Stimulated activated effector memory CD8-positive, alpha-beta T cell treated with anti-CD3 and anti-CD28 coated beads, Interleukin-12 subunit alpha, Interleukin-12 subunit beta, amount 100 ng/mL, for 72 hours (primary cell): ENCODE data around the gene LORICRIN.

Experiments
- ATAC-seq: fragments of 150-1000 bp; cut with Tn5 transposase; 2 replicates; pipeline ENCODE4 v1.10.0; 2021
- DNase-seq, 2 donors: peaks; one replicate each; pipeline ENCODE4 v3.0.0; 2021 to 2022; ENCODE audit warnings: low spot score in 2 of 2
- H3K27ac Mint-ChIP-seq: one replicate; pipeline ENCODE4 v1.8.0; 2022; ENCODE audit warnings: mild to moderate bottlenecking, mixed read lengths
- H3K36me3 Mint-ChIP-seq: one replicate; pipeline ENCODE4 v1.8.0; 2022; ENCODE audit warnings: mild to moderate bottlenecking, mixed read lengths
- H3K4me1 Mint-ChIP-seq: one replicate; pipeline ENCODE4 v1.8.0; 2022; ENCODE audit warnings: mixed read lengths
- H3K4me3 Mint-ChIP-seq: one replicate; pipeline ENCODE4 v1.8.0; 2022; ENCODE audit warnings: mild to moderate bottlenecking, mixed read lengths
- H3K9me3 Mint-ChIP-seq: one replicate; pipeline ENCODE4 v1.8.0; 2022; ENCODE audit warnings: mixed read lengths

The LORICRIN gene

DNA sequence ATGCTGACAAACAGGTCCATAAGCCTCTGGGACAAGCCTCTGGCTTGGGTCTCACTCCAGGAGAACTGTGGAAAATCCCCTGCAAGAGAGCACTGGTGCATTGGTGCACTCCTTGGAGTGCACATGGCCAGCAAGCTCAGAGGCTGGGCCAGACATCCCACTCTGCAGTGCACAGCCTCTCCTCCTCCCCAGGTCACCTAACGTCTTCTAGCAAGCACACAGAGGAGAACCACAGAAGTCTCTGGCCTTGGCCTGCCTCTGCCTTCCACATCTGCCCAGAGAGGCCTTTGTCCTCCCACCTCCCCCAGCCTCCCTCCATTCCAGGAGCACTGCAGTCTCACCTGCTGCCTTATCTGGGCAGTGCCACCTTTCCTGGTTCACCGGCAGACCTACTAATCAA, 49.1 kb downstream of the LORICRIN start:
- ATAC-seq (no peak), DNase-seq (no peak)
- H3K4me3 Mint-ChIP-seq, result no peak overlapping the region
- no peaks in the 10 kb centered on the region for H3K9me3 Mint-ChIP-seq
- no peak overlapping the region for H3K27ac Mint-ChIP-seq
- H3K4me1 Mint-ChIP-seq, result no peaks in the 10 kb centered on the region
- no peaks in the 10 kb centered on the region for H3K36me3 Mint-ChIP-seq

DNA sequence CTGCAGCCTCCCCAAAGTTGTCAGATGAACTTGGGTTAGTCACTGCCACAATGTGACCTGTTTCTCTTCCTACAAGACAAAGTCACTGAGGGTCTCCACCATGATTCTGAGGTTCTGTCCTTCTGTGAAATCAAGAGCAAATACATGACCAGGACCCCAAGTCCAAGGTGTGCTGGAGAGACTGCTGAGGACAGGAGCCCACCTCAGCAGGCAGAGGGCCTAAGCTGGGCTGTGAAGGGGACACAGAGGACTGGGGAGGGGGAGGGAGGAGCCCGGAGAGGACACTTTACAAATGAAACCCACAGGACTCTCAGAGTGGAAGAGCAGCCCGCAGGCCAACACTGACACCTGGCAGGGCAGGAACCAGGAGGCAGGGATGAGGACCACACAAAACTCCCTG, 50.0 kb downstream of the LORICRIN start:
- no peak overlapping the region for H3K27ac Mint-ChIP-seq
- no peaks in the 10 kb centered on the region for H3K36me3 Mint-ChIP-seq
- H3K9me3 Mint-ChIP-seq, result no peaks in the 10 kb centered on the region
- no peak for DNase-seq
- H3K4me1 Mint-ChIP-seq, result no peaks in the 10 kb centered on the region
- H3K4me3 Mint-ChIP-seq, result no peak overlapping the region
- ATAC-seq, result no peak

DNA sequence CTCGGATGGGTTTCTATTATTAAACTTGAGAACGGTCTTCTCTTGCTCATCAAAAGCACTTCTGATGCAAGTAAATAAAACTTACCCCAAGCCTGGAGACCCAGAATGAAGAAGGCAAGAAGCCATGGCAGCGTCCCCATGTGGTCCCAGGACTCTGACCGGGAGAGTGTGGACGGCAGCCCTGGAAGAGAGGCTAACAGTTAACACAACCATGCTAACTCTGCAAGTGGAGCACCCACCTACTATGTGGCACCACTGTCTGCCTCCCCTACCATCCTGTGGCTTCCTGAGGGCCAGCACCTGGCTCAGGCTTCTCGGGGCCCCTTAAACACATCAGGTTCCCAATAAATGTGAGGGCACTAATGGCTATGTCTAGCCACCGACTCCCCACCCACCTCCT, 51.0 kb downstream of the LORICRIN start:
- Mint-ChIP-seq H3K36me3 (no peaks in the 10 kb centered on the region), H3K4me1 (no peaks in the 10 kb centered on the region), H3K27ac (no peak overlapping the region), H3K4me3 (no peak overlapping the region), H3K9me3 (no peaks in the 10 kb centered on the region)
- ATAC-seq (no peak), DNase-seq (no peak)
